Measurements from ENCODE around the gene FBLN5.
"Not testable (repeated sequence)": the region's sequence is repeated elsewhere in the genome, so short reads cannot be mapped to it uniquely, and the experiment has no call there.

DNA sequence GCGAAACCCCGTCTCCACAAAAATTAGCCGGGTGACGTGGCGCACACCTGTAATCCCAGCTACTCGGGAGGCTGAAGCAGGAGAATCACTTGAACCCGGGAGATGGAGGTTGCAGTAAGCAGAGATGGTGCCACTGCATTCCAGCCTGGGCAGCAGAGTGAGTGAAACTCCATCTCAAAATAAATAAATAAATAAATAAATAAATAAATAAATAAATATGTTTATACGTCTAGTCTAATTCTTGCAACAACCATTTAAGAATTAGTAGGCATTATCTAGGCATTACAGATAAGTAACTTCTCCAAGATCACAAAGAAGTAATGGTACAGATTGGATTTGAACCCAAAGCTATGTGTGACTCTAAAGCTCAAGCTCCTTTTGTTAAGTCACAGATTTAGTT, 102.4 kb downstream of the FBLN5 start:
- TF ChIP-seq, protein P1, sequence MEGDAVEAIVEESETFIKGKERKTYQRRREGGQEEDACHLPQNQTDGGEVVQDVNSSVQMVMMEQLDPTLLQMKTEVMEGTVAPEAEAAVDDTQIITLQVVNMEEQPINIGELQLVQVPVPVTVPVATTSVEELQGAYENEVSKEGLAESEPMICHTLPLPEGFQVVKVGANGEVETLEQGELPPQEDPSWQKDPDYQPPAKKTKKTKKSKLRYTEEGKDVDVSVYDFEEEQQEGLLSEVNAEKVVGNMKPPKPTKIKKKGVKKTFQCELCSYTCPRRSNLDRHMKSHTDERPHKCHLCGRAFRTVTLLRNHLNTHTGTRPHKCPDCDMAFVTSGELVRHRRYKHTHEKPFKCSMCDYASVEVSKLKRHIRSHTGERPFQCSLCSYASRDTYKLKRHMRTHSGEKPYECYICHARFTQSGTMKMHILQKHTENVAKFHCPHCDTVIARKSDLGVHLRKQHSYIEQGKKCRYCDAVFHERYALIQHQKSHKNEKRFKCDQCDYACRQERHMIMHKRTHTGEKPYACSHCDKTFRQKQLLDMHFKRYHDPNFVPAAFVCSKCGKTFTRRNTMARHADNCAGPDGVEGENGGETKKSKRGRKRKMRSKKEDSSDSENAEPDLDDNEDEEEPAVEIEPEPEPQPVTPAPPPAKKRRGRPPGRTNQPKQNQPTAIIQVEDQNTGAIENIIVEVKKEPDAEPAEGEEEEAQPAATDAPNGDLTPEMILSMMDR (IDR thresholded peaks at IDR 0.05; ENCODE audit: low read length) = not testable (repeated sequence)
- not testable (repeated sequence) for TF ChIP-seq EZH2 (optimal IDR thresholded peaks at IDR 0.05; ENCODE audit: low read depth, low read length); EZH2phosphoT487 (IDR thresholded peaks at IDR 0.05; ENCODE audit: low read length)

All from MM.1S (cell line).